AG04449 (cell line): ENCODE results near the gene PLSCR4.

Experiments
- CTCF ChIA-PET: fragments of 350-600 bp; formaldehyde crosslinking; extraction: SDS; loops from one replicate; lab custom pipeline; 2021; ENCODE audit warnings: antibody characterized with exemption; lab: Yijun Ruan, JAX
- POLR2A ChIA-PET: fragments of 400-600, 350-600 bp; formaldehyde crosslinking; extraction: SDS; loops from one replicate; lab custom pipeline; 2020; ENCODE audit warnings: antibody characterized with exemption, inconsistent platforms; lab: Yijun Ruan, JAX
- DNase-seq: peaks from one replicate; pipeline ENCODE4 v3.0.0-alpha.2; 2010; ENCODE audit warnings: low read depth, low spot score
- H3K4me3 ChIP-seq: 2 replicates; pipeline ENCODE4 v1.5.1; 2011; ENCODE audit warnings: low read depth, mild to moderate bottlenecking, control low read depth, low read length
- CTCF ChIP-seq: IDR thresholded peaks from one replicate; pipeline ENCODE4 v1.5.1; 2011; ENCODE audit warnings: mild to moderate bottlenecking, moderate library complexity, low read length, control low read depth, inconsistent platforms; ENCODE audit not compliant: insufficient read depth; ENCODE audit errors: missing control alignments

Gene PLSCR4

GRCh38 chr3:146277953-146278631 is 27.2 kb upstream of the PLSCR4 start:
- TF ChIP-seq CTCF: no peak
- POLR2A ChIA-PET: no interaction called here
- peak; percentile 65 for DNase-seq
- CTCF ChIA-PET: no interaction called here
- H3K4me3 ChIP-seq: no peak overlapping the region

- DNase-seq: no peak
- TF ChIP-seq CTCF: no peak
- CTCF ChIA-PET: interaction anchor here (1.5 kb wide), 1 partner anchor 52 kb away, joined by 3 read pairs; no protein-coding TSS in a partner anchor
- POLR2A ChIA-PET: no interaction called here
- no peak overlapping the region for H3K4me3 ChIP-seq
These were observed 24.6 kb upstream of the PLSCR4 start for GRCh38 chr3:146275476-146275875.

GRCh38 chr3:146274833-146275232 is 23.9 kb upstream of the PLSCR4 start:
- TF ChIP-seq CTCF: no peak
- CTCF ChIA-PET: interaction anchor here (1.5 kb wide), 1 partner anchor 52 kb away, joined by 3 read pairs; no protein-coding TSS in a partner anchor

GRCh38 chr3:146273721-146274407 is 23.0 kb upstream of the PLSCR4 start:
- no peak overlapping the region for H3K4me3 ChIP-seq
- no peak for TF ChIP-seq CTCF
- ChIA-PET CTCF (no interaction called here), POLR2A (no interaction called here)
- DNase-seq: no peak

More at GRCh38 chr3:146274833-146275232, 23.9 kb upstream of the PLSCR4 start:
- DNase-seq: peak; percentile 82
- no peak overlapping the region for H3K4me3 ChIP-seq
- POLR2A ChIA-PET: no interaction called here

GRCh38 chr3:146271180-146271579 is 20.3 kb upstream of the PLSCR4 start:
- ChIA-PET CTCF (no interaction called here), POLR2A (no interaction called here)
- no peak for TF ChIP-seq CTCF
- H3K4me3 ChIP-seq: no peak overlapping the region
- no peak for DNase-seq

GRCh38 chr3:146269271-146269670 is 18.4 kb upstream of the PLSCR4 start:
- no peak for DNase-seq
- ChIA-PET POLR2A (no interaction called here), CTCF (no interaction called here)
- H3K4me3 ChIP-seq: no peak overlapping the region
- TF ChIP-seq CTCF: no peak
